Measurements from ENCODE around the gene FAM78B.

GRCh38 chr1:166202546-166202945 is 35.7 kb upstream of the FAM78B start:
- TF ChIP-seq, protein P1, sequence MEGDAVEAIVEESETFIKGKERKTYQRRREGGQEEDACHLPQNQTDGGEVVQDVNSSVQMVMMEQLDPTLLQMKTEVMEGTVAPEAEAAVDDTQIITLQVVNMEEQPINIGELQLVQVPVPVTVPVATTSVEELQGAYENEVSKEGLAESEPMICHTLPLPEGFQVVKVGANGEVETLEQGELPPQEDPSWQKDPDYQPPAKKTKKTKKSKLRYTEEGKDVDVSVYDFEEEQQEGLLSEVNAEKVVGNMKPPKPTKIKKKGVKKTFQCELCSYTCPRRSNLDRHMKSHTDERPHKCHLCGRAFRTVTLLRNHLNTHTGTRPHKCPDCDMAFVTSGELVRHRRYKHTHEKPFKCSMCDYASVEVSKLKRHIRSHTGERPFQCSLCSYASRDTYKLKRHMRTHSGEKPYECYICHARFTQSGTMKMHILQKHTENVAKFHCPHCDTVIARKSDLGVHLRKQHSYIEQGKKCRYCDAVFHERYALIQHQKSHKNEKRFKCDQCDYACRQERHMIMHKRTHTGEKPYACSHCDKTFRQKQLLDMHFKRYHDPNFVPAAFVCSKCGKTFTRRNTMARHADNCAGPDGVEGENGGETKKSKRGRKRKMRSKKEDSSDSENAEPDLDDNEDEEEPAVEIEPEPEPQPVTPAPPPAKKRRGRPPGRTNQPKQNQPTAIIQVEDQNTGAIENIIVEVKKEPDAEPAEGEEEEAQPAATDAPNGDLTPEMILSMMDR (IDR thresholded peaks at IDR 0.05): no peak
- no peak for TF ChIP-seq POLR2A (IDR thresholded peaks at IDR 0.05)
